GM18507 (cell line): ENCODE data around the gene EPRS1.
A peak's percentile ranks its signal among the peaks of the same experiment; 100 is the strongest.
"Not testable (repeated sequence)": the region's sequence is repeated elsewhere in the genome, so short reads cannot be mapped to it uniquely, and the experiment has no call there.

ENCODE experiments used
- DNase-seq: peaks from one replicate; pipeline ENCODE4 v3.0.0; 2011; ENCODE audit warnings: low read depth; ENCODE audit not compliant: insufficient read length; ENCODE audit errors: extremely low spot score
- FAIRE-seq: peaks from 2 replicates; lab custom pipeline; 2011; peaks lifted over from hg19 to GRCh38; lab: Jason Lieb, UNC

The EPRS1 gene

DNA sequence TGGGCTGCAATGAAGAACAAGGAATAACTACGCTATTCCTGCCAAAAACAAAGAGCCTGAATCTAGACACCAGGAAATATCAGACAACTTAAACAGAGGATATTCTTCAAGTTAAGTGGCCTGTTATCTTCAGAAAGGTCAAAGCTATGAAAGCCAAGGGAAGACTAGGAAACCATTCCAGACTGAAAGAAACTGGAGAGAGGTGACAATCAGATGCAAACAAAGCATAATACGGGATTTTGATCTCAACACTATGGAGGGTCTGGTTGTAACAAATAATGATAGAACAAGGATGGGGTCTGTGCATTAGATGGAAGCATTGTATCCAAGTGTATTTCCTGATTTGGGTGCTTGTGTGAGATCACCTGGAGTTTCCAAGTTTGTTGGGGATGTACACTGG, 2.7 kb downstream of the EPRS1 start:
- FAIRE-seq (no peak), DNase-seq (no peak)

DNA sequence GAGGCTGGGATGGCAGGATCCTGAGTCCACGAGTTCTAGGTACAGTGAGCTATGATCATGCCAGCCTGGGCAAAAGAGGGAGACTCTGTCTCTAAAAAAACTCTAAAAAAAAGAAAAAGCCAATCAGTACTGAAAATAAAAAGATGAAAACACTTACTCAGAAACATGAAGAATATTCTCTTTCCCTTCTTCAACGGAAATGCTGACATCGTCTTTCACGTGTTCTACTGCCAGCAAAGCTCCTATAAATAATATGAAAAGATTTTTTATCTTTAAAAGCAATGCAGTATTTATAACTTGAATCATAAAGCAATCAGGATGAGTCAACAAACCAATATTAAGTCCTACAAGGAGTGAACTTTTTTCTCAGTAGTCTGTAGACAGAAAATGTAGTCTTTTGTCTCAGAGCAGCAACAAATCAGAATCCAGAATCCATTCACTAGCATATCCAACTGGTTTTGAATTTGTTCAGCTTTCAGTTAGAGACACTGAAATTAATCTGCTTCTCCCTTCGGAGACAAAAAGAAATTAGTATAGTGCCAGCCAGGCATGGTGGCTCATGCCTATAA, 6.2 kb downstream of the EPRS1 start:
- FAIRE-seq = no peak
- no peak for DNase-seq

DNA sequence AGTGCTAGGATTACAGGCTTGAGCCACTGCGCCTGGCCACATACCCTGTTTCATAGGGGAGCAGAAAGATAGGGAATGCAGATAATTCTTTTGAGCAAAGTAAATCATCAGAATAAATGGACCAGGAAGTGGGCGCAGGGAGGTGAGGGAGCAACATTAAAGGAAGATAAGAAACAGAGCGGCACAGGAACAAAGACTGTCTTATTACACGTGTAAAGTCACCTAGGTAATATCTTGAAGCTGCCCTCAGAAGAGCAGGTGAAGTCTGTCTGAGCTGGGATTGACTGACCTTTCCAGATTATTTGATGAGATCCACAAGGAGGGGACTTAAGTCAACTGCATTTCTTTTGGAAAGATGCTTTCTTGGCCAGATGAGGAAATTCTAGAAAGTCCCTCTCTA, 7.7 kb downstream of the EPRS1 start:
- FAIRE-seq (no peak), DNase-seq (no peak)

DNA sequence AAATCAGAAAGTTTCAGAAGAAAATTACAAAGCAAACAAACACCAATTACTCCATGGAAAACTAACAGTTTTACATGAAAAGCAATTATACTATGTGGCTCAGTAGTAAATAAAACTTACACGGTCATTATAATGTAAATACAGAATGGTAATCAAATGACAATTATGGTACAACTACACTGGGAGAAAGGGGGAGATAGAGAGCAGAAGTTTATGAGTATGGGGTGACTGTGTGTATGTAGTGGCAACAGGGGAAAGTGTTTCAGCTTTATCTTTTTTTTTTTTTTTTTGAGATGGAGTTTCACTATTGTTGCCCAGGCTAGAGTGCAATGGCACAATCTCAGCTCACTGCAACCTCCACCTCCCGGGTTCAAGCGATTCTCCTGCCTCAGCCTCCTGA, 8.5 kb downstream of the EPRS1 start:
- not testable (repeated sequence) for FAIRE-seq

DNA sequence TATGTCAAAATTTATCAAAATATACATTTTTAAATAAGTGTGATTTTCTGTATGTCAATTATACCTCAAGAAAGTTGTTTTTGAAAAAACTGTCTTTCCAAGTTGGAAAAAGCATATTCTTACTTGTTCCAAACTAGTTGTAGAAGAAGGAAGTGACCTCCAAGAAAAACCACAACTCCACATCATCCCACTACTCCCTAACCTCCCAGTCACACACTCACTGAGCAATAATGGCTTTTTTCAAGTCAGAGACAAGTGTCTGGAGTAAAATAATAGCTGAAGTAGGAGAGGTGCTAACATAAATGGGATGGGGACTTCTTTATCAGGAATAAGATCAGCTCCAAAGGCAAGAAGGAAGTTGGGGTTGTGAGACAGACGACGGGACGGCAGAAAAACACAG, 13.4 kb downstream of the EPRS1 start:
- FAIRE-seq = no peak

More for the DNA sequence above, 8.5 kb downstream of the EPRS1 start:
- not testable (repeated sequence) for DNase-seq

DNA sequence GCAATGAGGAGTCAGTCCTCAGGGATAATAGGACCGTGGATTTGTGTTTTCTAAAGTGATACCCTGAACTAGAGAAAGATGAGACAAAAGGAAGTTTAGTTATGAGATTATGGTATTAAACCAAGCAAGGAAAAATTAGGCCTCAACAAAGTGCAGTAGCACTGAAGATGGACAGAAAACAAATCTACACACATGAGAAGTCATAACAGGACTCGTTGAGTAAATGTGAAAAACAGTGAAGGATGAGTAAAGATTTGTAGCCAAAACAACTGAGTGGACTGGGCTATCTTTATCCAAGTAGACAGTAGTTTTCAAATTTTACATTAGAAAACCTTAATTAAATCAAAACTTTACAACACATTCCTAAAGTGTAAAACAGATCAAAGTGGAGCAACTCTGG, 15.0 kb downstream of the EPRS1 start:
- no peak for FAIRE-seq
- DNase-seq = no peak

More for the DNA sequence above, 13.4 kb downstream of the EPRS1 start:
- DNase-seq = no peak

DNA sequence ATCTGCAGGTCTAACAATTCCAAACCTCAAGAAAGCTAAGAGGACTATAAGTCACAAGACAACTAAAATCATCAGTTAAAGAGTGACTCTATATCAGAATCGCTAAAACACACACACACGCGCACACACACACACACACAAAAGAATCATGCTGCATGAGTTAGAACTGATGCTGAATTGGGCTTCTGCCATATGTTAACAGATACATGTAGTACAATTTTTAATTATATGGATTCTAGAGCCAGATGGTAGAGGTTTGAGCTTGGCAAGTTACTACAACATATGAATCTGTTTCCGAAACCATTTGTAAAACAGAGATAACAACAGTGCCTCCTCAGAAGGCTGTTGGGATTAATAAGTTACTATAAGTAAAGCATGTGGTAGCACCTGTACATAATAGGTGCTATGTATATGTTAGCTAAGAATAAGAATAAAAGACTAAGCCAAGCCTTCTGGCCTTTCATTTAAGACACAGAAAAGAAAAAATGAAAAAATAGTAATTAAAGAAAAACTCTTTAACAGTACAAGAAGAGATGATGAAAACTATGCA, 17.9 kb downstream of the EPRS1 start:
- no peak for FAIRE-seq
- no peak for DNase-seq

DNA sequence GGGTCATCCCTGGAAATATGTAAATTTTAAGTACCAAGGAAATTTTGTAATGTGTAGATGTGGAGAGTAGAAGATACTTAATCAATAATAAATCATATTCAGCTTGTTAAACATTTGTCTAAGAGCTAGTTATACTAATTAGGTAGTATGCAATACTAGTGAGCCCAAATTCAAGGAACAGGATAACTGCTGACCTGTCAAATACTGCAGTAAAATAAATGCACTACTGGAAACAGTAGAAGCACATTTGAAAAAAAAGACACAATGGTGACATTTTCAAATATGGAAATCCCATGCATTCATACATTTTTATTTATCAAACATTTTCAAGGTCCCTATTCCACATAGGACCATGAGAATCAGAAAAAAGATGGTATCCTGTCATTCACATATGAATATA, 27.2 kb downstream of the EPRS1 start:
- FAIRE-seq (no peak), DNase-seq (no peak)

DNA sequence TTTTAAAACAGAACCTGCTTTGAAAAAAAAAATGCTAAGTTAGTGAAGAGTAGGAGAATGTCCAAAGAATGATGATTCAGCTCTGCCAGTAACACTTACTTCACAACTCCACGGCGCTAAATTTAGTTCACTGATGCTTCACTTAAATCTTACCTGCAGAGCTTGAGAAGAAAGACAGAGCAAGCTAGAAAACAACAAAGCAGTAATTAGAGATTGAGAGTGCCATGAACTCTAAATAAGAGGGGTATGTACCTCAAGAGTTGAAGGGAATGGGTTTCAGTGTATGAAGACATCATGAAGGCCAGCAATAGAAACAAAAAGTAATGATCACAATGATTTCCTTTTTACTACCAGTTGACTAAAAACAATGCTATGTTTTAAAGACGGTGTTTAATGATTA, 32.8 kb downstream of the EPRS1 start:
- peak; percentile 64 for FAIRE-seq
- DNase-seq = peak; percentile 7

DNA sequence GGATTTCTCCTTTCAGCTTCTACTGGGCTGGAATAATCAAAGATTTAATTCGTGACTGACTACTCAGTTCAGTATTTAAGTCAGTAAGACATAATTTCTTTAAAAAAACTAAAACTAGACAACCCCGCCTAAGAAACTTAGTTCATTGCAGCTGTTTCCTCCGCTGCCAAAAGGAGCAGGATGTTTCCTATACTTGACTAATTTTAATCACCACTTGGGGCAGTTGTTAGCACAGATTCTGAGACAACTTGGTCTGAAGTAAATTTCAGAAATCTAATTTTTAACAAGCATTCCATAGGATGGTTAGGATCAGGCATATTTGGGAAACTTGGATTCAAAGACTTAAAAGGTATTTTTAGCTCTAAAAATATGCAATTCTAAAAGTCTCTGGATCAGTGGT, 34.0 kb downstream of the EPRS1 start:
- FAIRE-seq (no peak), DNase-seq (no peak)

DNA sequence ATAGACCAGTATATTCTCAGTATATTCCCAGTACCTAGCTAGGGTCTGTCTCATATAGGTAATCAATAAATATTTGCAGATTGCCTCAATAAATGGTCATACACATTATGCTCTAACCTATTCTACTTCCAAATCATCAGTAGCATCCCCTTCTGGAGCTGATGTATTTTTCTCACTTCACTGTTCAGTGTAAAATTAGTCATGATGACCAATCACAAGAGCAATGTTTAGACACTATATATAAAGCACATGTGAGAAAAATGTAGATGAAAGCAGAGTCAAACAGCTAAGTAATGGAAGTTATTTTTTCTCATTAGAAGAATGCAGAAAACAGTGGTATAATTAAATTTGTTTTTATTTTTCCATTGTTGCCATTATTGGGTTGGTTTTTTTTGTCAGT, 34.7 kb downstream of the EPRS1 start:
- DNase-seq (no peak), FAIRE-seq (no peak)

DNA sequence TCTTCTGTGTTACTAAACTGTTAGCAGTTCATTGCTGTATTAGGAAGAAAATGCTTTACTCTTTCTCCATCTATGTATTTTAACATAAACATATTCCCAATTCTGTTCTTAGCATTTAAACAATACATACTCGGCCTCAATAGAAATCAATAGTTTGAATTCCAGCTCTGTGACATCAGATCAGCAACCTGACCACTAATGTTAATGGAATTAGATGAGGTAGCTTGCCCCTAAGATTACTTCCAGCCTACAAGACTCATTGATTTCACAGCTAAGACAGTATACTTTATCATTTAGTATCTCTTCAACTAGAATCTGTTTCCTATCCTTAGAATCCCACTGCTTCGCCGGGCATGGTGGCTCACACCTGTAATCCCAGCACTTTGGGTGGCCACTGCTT, 38.9 kb downstream of the EPRS1 start:
- FAIRE-seq (no peak), DNase-seq (no peak)

DNA sequence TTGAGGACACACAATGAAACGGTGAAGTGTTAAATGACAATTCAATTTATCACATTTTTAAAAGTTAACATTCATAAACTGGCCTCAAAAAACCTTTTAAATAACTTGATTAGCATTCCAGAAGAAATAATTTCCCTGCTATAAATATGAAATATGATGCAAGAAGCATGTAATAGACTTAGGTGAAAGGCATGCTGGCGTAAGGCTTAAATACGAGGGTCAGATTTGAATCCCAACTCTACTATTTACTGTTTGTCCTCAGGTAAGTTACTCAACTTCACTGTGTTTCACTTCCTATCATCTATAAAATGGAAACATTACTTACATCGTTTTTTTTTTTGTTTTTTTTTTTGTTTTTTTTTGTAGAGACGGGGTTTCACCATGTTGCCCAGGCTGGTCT, 40.8 kb downstream of the EPRS1 start:
- DNase-seq = no peak
- no peak for FAIRE-seq

DNA sequence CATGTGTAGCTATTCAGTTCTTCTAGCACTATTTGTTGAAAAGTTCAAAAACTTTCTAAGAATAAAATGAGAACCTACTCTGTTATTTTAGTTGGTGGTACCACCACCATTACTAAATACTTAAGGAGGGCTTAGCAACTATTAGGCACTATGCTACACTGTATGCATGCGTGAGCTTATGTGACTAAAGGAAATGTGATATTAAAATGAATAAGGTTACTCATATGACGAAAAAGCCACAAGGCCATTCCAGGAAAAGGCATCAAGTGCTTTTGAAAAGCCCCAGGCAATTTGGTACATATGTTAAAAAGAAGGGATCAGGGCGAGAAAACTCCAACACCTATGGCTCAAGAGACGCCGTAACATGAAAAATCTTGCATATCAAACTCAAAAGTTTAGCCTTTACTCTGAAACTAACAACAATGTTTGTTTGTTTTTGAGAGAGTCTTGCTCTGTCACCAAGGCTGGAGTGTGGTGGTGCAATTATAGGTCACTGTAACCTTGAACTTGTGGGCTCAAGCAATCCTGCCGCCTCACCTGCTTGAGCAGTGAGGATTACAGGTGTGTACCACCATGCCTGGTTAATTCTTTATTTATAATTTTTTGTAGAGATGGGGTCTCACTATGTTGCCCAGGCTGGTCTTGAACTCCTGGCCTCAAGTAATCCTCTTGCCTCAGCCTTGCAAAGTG, 42.5 kb downstream of the EPRS1 start:
- FAIRE-seq (no peak), DNase-seq (no peak)

DNA sequence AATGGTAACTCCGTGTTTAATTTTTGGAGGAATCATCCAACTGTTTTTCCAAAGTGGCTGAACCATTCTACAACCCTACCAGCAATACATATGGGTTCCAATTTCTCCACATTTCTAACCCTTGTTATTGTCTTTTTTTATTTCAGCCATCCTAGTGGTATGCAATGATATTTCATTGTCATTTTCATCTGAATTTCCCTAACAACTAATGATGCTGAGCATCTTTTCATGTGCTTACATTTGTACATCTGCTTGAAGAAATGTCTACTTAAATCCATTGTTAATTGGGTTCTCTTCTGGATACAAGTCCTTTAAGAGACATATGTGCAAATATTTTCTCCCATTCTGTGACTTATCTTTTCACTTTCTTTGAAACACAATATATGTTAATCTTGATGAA, 43.3 kb downstream of the EPRS1 start:
- FAIRE-seq (peak; percentile 12), DNase-seq (no peak)

DNA sequence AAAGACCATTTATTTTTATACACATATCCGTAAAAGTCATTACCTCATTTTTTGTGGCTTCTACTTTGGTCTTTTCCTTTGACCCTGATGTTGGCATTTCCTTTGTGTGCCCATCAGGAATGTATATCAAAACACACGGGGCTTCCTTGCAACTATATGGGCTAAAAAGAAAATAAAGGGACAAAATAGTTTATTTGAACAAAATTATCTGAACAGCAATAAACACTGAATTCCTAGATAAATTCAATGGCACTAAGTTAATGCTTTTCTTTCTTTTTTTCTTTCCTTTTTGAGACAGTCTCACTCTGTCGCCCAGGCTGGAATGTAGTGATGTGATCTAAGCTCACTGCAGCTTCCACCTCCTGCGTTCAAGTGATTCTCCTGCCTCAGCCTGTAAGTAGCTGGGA, 45.2 kb downstream of the EPRS1 start:
- no peak for FAIRE-seq
- DNase-seq = no peak

DNA sequence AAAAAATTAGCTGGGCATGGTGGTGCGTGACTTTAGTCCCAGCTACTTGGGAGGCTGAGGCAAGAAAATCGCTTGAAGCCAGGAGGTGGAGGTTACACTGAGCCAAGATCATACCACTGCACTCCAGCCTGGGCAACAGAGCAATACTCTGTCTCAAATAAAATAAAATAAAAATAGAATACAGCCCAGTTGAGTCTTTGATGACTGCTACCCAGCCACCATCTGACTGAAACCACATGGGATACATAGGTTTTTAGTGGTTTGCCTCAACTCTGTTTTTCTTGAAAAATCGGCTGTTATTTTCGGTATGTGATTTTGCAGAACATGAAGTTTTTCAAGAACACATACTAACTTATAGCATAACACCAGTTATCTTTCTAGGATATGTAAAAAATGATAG, 46.5 kb downstream of the EPRS1 start:
- FAIRE-seq = no peak
- DNase-seq = no peak
